HepG2 (cell line): ENCODE measurements around the gene PIH1D2. TPM values are rescaled to one million over a fixed set of nuclear protein-coding genes. Genes with fewer than 3 reads are reported as not detected.

Experiments used
- AHDC1 ChIP-seq: sonication (generic); formaldehyde crosslinking; IDR thresholded peaks from 2 replicates; pipeline ENCODE4 v1.5.1; 2020; ENCODE audit warnings: mild to moderate bottlenecking, missing genetic modification reagents, borderline replicate concordance
- FOXO4 ChIP-seq: sonication (generic); formaldehyde crosslinking; conservative IDR thresholded peaks from 2 replicates; pipeline ENCODE4 v1.8.1; 2023; ENCODE audit warnings: missing genetic modification reagents
- HMG20B ChIP-seq: conservative IDR thresholded peaks from 2 replicates; pipeline ENCODE4 v1.6.1; 2016; ENCODE audit warnings: missing genetic modification reagents, missing compliant biosample characterization
- HNF1B ChIP-seq: sonication (generic); formaldehyde crosslinking; IDR thresholded peaks from 2 replicates; pipeline ENCODE4 v1.5.1; 2020; ENCODE audit warnings: mild to moderate bottlenecking, moderate library complexity, missing genetic modification reagents
- MZF1 ChIP-seq: sonication (generic); formaldehyde crosslinking; IDR thresholded peaks from 2 replicates; pipeline ENCODE4 v1.8.1; 2023; ENCODE audit warnings: mild to moderate bottlenecking, missing genetic modification reagents, borderline replicate concordance
- NBN ChIP-seq: fragments of 450-650 bp; conservative IDR thresholded peaks from 2 replicates; pipeline ENCODE4 v1.6.1; 2017
- NCOA5 ChIP-seq: sonication (generic); formaldehyde crosslinking; IDR thresholded peaks from 2 replicates; pipeline ENCODE4 v1.4.0; 2020; ENCODE audit warnings: missing genetic modification reagents
- PHF8 ChIP-seq: sonication (generic); formaldehyde crosslinking; IDR thresholded peaks from 2 replicates; pipeline ENCODE4 v1.5.0; 2020; ENCODE audit warnings: missing genetic modification reagents
- RARA ChIP-seq: IDR thresholded peaks from 2 replicates; pipeline ENCODE4 v1.6.1; 2016; ENCODE audit warnings: missing genetic modification reagents, missing compliant biosample characterization
- TOE1 ChIP-seq: sonication (generic); formaldehyde crosslinking; IDR thresholded peaks from 2 replicates; pipeline ENCODE4 v1.4.0; 2020; ENCODE audit warnings: mild to moderate bottlenecking, missing genetic modification reagents
- ZNF329 ChIP-seq: sonication (generic); formaldehyde crosslinking; IDR thresholded peaks from 2 replicates; pipeline ENCODE4 v1.9.0; 2021; ENCODE audit warnings: low read depth, mild to moderate bottlenecking, missing genetic modification reagents
- ZNF382 ChIP-seq: sonication (generic); formaldehyde crosslinking; IDR thresholded peaks from 2 replicates; pipeline ENCODE4 v1.5.0; 2020; ENCODE audit warnings: missing genetic modification reagents, mild to moderate bottlenecking, borderline replicate concordance
- ZNF577 ChIP-seq: sonication (generic); formaldehyde crosslinking; IDR thresholded peaks from 2 replicates; pipeline ENCODE4 v1.4.0; 2020; ENCODE audit warnings: mild to moderate bottlenecking, low read depth, missing genetic modification reagents, borderline replicate concordance
- ZNF710 ChIP-seq: sonication (generic); formaldehyde crosslinking; IDR thresholded peaks from 2 replicates; pipeline ENCODE4 v1.5.0; 2020; ENCODE audit warnings: mild to moderate bottlenecking, missing genetic modification reagents, borderline replicate concordance
- polyA plus RNA-seq, 8 experiments: library from polyadenylated mRNA; depleted of rRNA in 3 of 8; stranded (reverse) in 7 of 8; unstranded in 1 of 8; fragments of >200 nt; fragmentation: Illumina TruSeq in 4 of 8; extraction: Trizol in 4 of 8; gene quantifications; 2 replicates each; pipeline versions ENCODE4 v1.2.1 to v1.2.3, GENCODE V29; 2011 to 2016; ENCODE audit warnings: low read depth in 4 of 8, missing spikeins in 1 of 8, mixed read lengths in 1 of 8; ENCODE audit not compliant: insufficient read depth in 1 of 8
- total RNA-seq, 5 experiments: library from RNA; depleted of rRNA; stranded (reverse); fragments of >200 nt; fragmentation: Illumina TruSeq; extraction: Trizol; gene quantifications; 2 replicates each; pipeline ENCODE4 v1.2.3, GENCODE V29; 2016; ENCODE audit warnings: low read depth in 1 of 5
- TF ChIP-seq, protein P1 (sequence below): sonication (generic); formaldehyde crosslinking; IDR thresholded peaks from 2 replicates; pipeline ENCODE4 v1.4.0; 2020; ENCODE audit warnings: mild to moderate bottlenecking, missing genetic modification reagents, borderline replicate concordance

Gene PIH1D2
- total and polyA plus RNA-seq, 2 of the 13 experiments (the other 11 are each of a cell fraction or from before 2014, with no cell fraction given) = 0.49 to 2.7 TPM

DNA sequence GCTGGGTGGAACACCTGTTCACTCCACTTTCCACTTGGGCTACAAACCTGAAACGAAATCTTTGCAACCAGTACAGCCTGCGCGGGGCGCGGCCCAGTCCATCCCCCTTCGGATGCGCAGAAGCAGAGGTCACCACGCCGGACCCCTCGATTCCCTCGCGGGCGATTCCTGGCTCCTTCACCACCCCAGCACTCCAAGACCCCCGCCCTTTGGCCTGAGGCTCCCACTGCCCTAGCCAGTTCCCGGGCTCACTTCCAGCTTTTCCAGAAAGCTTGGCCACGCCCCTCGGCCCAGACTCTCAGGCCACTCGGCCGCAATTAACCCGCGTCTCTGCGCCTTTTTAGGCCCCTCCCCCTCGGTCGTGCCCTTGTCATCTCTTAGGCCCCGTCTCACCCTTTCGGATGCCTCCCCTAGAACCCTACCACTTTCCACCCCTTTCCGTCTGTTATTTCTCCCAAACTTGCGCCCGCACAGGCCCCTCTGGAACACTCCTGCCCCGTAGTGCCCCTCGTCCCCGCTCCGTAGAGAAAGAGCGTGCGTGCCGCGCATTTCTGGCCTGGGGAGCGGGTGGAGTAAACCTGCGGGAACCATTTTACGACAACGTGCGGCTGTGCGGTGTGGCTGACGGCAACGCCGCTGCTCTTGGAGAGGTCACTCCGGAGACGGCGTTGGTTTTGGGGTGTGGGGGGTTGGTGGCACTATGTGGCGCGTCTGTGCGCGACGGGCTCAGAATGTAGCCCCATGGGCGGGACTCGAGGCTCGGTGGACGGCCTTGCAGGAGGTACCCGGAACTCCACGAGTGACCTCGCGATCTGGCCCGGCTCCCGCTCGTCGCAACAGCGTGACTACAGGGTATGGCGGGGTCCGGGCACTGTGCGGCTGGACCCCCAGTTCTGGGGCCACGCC is 48.8 kb downstream of the PIH1D2 start, which contains the start of gene DLAT (continued):
- TF ChIP-seq AHDC1 (CRISPR knock-in tag) (no peak; the same call in 1 of the 2 replicates), NCOA5 (CRISPR knock-in tag) (0 out of 2 replicates have a peak, but pooled peaks have one; percentile 66), MZF1 (no peak), HNF1B (CRISPR knock-in tag) (peak; percentile 90), ZNF577 (CRISPR knock-in tag) (0 out of 2 replicates have a peak, but pooled peaks have one; percentile 31), PHF8 (CRISPR knock-in tag) (peak; percentile 98), HMG20B (peak; percentile 27; the same call in 1 of the 2 replicates), ZNF329 (no peak), ZNF710 (CRISPR knock-in tag) (peak; percentile 57), RARA (CRISPR knock-in tag) (peak; percentile 60; the same call in 1 of the 2 replicates), TOE1 (CRISPR knock-in tag) (no peak; the same call in 1 of the 2 replicates), ZNF382 (CRISPR knock-in tag) (no peak), FOXO4 (CRISPR knock-in tag) (no peak), NBN (no peak)
- TF ChIP-seq, protein P1, sequence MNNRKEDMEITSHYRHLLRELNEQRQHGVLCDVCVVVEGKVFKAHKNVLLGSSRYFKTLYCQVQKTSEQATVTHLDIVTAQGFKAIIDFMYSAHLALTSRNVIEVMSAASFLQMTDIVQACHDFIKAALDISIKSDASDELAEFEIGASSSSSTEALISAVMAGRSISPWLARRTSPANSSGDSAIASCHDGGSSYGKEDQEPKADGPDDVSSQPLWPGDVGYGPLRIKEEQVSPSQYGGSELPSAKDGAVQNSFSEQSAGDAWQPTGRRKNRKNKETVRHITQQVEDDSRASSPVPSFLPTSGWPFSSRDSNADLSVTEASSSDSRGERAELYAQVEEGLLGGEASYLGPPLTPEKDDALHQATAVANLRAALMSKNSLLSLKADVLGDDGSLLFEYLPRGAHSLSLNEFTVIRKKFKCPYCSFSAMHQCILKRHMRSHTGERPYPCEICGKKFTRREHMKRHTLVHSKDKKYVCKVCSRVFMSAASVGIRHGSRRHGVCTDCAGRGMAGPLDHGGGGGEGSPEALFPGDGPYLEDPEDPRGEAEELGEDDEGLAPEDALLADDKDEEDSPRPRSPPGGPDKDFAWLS (CRISPR knock-in tag) = no peak
